ENCODE results near the gene SETBP1.

DNA sequence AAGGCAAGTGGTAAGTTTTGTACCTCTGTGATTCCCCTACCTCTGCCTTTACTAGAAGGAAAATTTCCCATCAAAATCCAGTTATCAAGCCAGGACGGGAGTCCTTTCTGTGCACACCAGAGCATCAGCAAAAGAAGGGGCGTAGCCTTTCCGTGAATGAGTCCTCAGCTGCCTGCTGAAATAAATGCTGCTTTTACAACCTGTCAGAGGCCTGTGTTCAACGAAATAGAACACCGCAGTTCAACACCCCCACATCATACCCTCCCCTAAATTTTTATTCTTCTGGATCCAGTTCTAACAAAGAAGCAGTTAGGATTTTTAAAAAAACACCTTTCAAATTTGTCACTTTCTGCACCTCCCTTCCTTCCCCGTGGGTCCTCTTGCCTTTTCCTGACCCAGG lies 135.8 kb downstream of the SETBP1 start:
- TF ChIP-seq ZNF600 (tag by site-specific recombination; IDR thresholded peaks at IDR 0.05) (no peak), ZNF16 (tag by site-specific recombination; IDR thresholded peaks at IDR 0.05; ENCODE audit: low read depth) (no peak), ZNF596 (tag by site-specific recombination; IDR thresholded peaks at IDR 0.05) (no peak), KLF10 (tag by site-specific recombination; IDR thresholded peaks at IDR 0.05) (no peak), GLI4 (tag by site-specific recombination; IDR thresholded peaks at IDR 0.05) (no peak), ZNF513 (tag by site-specific recombination; IDR thresholded peaks at IDR 0.05) (no peak), PATZ1 (tag by site-specific recombination; IDR thresholded peaks at IDR 0.05) (no peak), ZNF792 (tag by site-specific recombination; IDR thresholded peaks at IDR 0.05) (no peak), ZNF629 (tag by site-specific recombination; IDR thresholded peaks at IDR 0.05) (no peak), KLF16 (tag by site-specific recombination; IDR thresholded peaks at IDR 0.05) (no peak), OSR2 (tag by site-specific recombination; IDR thresholded peaks at IDR 0.05) (no peak)
- TF ChIP-seq, protein P1, sequence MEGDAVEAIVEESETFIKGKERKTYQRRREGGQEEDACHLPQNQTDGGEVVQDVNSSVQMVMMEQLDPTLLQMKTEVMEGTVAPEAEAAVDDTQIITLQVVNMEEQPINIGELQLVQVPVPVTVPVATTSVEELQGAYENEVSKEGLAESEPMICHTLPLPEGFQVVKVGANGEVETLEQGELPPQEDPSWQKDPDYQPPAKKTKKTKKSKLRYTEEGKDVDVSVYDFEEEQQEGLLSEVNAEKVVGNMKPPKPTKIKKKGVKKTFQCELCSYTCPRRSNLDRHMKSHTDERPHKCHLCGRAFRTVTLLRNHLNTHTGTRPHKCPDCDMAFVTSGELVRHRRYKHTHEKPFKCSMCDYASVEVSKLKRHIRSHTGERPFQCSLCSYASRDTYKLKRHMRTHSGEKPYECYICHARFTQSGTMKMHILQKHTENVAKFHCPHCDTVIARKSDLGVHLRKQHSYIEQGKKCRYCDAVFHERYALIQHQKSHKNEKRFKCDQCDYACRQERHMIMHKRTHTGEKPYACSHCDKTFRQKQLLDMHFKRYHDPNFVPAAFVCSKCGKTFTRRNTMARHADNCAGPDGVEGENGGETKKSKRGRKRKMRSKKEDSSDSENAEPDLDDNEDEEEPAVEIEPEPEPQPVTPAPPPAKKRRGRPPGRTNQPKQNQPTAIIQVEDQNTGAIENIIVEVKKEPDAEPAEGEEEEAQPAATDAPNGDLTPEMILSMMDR (tag by site-specific recombination; IDR thresholded peaks at IDR 0.05): no peak
